Vagina (tissue), 2 donors: ENCODE measurements around the gene PIKFYVE. TPM values are rescaled to one million over a fixed set of nuclear protein-coding genes. Genes with fewer than 3 reads are reported as not detected.

Experiments
- DNase-seq, 2 donors: peaks; one replicate each; pipeline ENCODE4 v3.0.0-alpha.2; 2017; ENCODE audit errors: extremely low spot score in 2 of 2
- H3K27ac ChIP-seq: fragments of 200-600 bp; sonication (generic); one replicate; pipeline ENCODE4 v1.5.1; 2019
- H3K27me3 ChIP-seq: fragments of 200-600 bp; sonication (generic); one replicate; pipeline ENCODE4 v1.5.1; 2019
- H3K36me3 ChIP-seq, 2 donors: fragments of 200-600 bp; sonication (generic); one replicate each; pipeline ENCODE4 v1.5.1; 2017 to 2019
- H3K4me1 ChIP-seq: fragments of 200-600 bp; sonication (generic); one replicate; pipeline ENCODE4 v1.5.1; 2019
- H3K4me3 ChIP-seq, 2 donors: fragments of 200-600 bp; sonication (generic); 1 replicate in 1 of 2; 2 replicates in 1 of 2; pipeline ENCODE4 v1.5.1; 2016 to 2019
- H3K9me3 ChIP-seq: fragments of 200-600 bp; sonication (generic); one replicate; pipeline ENCODE4 v1.5.1; 2019
- POLR2A ChIP-seq, 2 donors: fragments of 450-650 bp; IDR thresholded peaks; one replicate each; pipeline ENCODE4 v1.6.1; 2017; ENCODE audit warnings: antibody characterized with exemption in 2 of 2, mild to moderate bottlenecking in 2 of 2, moderate library complexity in 2 of 2
- POLR2AphosphoS5 ChIP-seq, 2 donors: sonication (generic); formaldehyde crosslinking; IDR thresholded peaks; one replicate each; pipeline ENCODE4 v1.9.0; 2017; ENCODE audit warnings: antibody characterized with exemption in 2 of 2, mild to moderate bottlenecking in 2 of 2, low read depth in 1 of 2; ENCODE audit not compliant: insufficient read depth in 1 of 2
- intact Hi-C: fragments of 100-400 bp; cut with DNase I; formaldehyde crosslinking; loops from one replicate; pipeline ENCODE4 v1.15.1; 2023
- total RNA-seq: library from RNA; depleted of rRNA; stranded (reverse); fragments of >200 nt; gene quantifications from one replicate; pipeline ENCODE4 v1.2.3, GENCODE V29; 2016
- TF ChIP-seq, protein P1 (sequence below), 3 experiments: fragments of 450-650 bp in 2 of 3; fragments of 200-600 bp in 1 of 3; sonication (generic) in 1 of 3; IDR thresholded peaks; one replicate each; pipeline ENCODE4 v1.5.1; 2017 to 2019; ENCODE audit warnings: antibody characterized with exemption in 3 of 3, mild to moderate bottlenecking in 2 of 3, moderate library complexity in 2 of 3

PIKFYVE gene
- total RNA-seq, 1 donor from 2014 or later: 18.7 TPM

DNA sequence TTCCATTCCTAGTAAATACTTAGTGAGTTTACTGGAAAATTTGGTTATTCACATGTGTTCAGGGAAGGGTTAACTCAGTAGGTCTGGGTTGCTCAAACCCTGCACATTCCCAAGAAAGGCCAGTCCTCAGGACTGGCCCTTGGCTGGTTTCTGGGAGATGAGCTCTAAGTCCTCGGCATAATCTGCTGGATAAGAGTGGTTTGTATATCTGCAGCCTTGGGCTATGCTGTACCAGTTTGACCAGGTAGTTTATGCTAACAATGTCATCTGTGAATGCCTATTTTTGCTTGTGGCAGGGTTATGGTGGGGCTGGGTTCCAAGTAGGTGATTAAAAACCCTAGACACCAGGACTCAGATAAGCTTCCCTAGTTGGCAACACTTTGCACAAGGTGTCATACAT, 133.1 kb downstream of the PIKFYVE start:
- Histone ChIP-seq H3K9me3 (peaks cover 4% of the 10 kb centered on the region), H3K27ac (no peak overlapping the region), H3K4me1 (no peaks in the 10 kb centered on the region), H3K27me3 (no peaks in the 10 kb centered on the region), H3K4me3 (no peak overlapping the region), H3K36me3 (no peaks in the 10 kb centered on the region)
- intact Hi-C loops: no loop called here
- no peak for DNase-seq
- TF ChIP-seq POLR2AphosphoS5 (IDR thresholded peaks at IDR 0.05; ENCODE audit: insufficient read depth in 1 of 2, low read depth in 1 of 2): no peak
- TF ChIP-seq POLR2A (IDR thresholded peaks at IDR 0.05): no peak
- TF ChIP-seq, protein P1, sequence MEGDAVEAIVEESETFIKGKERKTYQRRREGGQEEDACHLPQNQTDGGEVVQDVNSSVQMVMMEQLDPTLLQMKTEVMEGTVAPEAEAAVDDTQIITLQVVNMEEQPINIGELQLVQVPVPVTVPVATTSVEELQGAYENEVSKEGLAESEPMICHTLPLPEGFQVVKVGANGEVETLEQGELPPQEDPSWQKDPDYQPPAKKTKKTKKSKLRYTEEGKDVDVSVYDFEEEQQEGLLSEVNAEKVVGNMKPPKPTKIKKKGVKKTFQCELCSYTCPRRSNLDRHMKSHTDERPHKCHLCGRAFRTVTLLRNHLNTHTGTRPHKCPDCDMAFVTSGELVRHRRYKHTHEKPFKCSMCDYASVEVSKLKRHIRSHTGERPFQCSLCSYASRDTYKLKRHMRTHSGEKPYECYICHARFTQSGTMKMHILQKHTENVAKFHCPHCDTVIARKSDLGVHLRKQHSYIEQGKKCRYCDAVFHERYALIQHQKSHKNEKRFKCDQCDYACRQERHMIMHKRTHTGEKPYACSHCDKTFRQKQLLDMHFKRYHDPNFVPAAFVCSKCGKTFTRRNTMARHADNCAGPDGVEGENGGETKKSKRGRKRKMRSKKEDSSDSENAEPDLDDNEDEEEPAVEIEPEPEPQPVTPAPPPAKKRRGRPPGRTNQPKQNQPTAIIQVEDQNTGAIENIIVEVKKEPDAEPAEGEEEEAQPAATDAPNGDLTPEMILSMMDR (IDR thresholded peaks at IDR 0.05): no peak

DNA sequence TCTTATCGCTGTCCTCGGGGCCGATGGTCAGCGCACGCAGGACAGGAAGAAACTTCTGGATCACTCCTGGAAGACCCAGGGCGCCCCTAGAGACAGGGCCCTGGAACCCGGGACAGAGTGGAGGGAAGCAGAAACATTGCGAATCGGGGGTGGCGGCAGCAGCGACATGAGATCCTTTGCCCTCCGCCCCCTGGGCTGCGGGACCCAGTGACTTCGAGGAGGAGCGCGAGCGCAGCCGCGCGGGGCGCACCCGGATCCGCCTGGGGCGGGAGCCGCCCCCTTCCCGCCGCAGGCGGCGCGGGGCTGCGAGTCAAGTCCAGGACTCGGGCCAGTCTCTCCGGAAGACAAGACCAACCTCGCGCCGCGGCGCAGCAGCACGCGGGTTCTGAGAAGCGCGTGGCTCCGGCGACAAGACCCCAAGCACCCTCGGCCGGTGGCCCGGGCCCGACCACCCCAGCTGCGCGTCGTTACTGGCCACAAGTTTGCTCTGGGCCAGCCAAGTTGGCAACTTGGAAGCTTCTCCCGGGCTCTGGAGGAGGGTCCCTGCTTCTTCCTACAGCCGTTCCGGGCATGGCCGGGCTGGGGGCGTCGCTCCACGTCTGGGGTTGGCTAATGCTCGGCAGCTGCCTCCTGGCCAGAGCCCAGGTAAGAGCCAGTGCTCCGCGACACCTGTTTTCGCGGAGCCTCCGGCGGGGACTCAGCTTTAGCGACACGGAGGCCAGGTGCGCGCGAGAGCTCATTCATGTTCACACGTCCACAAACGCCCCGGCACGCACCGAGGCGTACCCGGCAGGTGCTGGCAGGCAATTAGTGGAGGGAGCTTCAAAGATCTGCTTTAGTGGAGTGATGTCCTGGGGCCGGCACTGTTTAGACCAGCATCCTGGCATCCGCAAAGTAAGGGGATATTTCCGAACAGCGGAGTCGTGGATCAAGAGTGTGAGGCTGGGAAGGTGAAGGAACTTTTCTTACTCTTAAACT, 140.7 kb downstream of the PIKFYVE start, which contains the start of gene PTH2R:
TSS of gene PTH2R (plus strand) at position 319 of the 978 bp plus-strand sequence. CDS start at position 571, 252 bp downstream.
- Histone ChIP-seq H3K9me3 (no peaks in the 10 kb centered on the region), H3K36me3 (no peaks in the 10 kb centered on the region), H3K27ac (no peak within 1 kb of the TSS), H3K4me3 (peak within 1 kb of the TSS in 1 of 2 donors; percentile 34), H3K27me3 (no peaks in the 10 kb centered on the region), H3K4me1 (peaks cover 12% of the 10 kb centered on the region)
- TF ChIP-seq, protein P1 (IDR thresholded peaks at IDR 0.05): no peak
- TF ChIP-seq POLR2A (IDR thresholded peaks at IDR 0.05): no peak
- no peak for TF ChIP-seq POLR2AphosphoS5 (IDR thresholded peaks at IDR 0.05; ENCODE audit: insufficient read depth in 1 of 2, low read depth in 1 of 2)
- intact Hi-C loops: no loop called here
- DNase-seq: no peak

DNA sequence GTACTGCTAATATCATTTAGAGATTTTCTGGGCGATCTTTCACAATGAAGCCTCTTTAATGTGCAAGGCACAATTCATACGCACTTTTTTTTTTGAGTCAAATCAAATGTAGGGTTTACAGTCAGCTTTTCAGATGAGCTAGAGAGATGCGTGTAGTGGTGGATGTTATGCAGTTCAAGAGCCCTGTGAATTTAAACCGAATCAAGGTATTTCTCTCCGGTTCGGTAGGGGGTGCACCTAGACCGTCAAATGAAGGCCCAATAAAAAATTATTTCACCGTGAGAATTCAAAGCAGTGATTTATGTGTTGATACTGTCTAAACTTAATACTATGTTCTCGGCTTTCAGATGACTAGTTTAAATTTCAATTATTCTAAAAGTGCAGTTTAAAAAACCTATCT, 141.6 kb downstream of the PIKFYVE start:
- no peak overlapping the region for H3K27ac ChIP-seq
- peaks cover 12% of the 10 kb centered on the region for H3K4me1 ChIP-seq
- no peaks in the 10 kb centered on the region for H3K27me3 ChIP-seq
- TF ChIP-seq, protein P1 (IDR thresholded peaks at IDR 0.05): no peak
- TF ChIP-seq POLR2A (IDR thresholded peaks at IDR 0.05) (no peak), POLR2AphosphoS5 (IDR thresholded peaks at IDR 0.05; ENCODE audit: insufficient read depth in 1 of 2, low read depth in 1 of 2) (no peak)
- H3K4me3 ChIP-seq: no peak overlapping the region
- DNase-seq: no peak
- H3K36me3 ChIP-seq: no peaks in the 10 kb centered on the region
- H3K9me3 ChIP-seq: no peaks in the 10 kb centered on the region
- intact Hi-C loops: no loop called here

Other genes starting within 250 kb of the PIKFYVE start
- gene PLEKHM3, start 240.7 kb upstream of the PIKFYVE start, total RNA-seq: 21.4 TPM
- not detected for gene CRYGD, start 141.7 kb upstream of the PIKFYVE start, total RNA-seq
- gene CRYGC, start 136.4 kb upstream of the PIKFYVE start, total RNA-seq: not detected
- gene CRYGB, start 120.1 kb upstream of the PIKFYVE start, total RNA-seq: not detected
- not detected for gene CRYGA, start 102.7 kb upstream of the PIKFYVE start, total RNA-seq
- not detected for gene C2orf80, start 76.2 kb upstream of the PIKFYVE start, total RNA-seq
- 47.4 TPM for gene IDH1, start 11.2 kb upstream of the PIKFYVE start, total RNA-seq
- gene PTH2R, start 140.5 kb downstream of the PIKFYVE start, total RNA-seq: not detected